Hypothalamus (tissue), 51 donors: ENCODE data around the gene LINC00237.

Experiments used
- DNase-seq, 51 donors: peaks; one replicate each; lab custom pipeline; 2025; lab: John Stamatoyannopoulos, UW

The LINC00237 gene

DNA sequence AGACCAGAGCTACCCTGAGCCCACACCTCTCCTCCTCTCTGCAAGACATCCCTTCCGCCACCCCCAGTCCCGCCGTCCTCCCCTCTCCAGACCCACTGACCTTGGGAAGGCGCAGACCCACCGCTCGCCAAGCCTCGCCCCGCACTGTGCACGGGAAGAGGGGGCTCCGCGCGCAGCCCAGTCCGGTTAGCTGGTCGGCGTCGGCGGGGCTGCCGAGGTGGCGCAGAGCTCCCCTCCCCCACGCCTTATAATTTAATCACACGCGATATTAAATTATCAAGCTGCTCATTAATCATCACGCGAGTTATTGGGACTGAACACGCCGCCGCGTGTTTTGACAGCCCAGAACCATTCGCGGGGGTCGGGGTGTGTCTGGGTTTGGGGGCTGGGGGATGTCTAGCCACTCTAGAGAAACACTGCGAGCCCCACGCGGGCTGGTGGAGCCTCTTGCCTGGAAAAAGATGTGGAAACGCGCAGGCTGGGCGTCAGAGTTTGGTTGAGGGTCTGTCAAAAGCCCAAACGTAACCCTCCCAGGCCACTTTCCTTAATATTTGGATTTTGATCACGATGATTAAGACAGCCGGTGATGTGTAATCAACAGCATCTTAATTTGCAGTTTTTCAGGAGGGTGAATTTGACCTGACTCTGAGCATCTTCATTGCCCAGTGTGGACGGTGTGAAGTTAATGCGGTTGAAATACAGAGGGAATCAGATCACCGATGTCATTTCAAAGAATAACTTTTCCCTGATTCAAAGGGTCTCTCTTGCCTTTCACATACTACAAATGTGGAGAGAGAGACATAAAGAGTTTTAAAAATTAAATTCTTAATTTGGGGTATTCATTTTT is at the start of gene LINC00237:
TSS of gene LINC00237 (minus strand) at position 188 of the 847 bp plus-strand sequence.
- no peak for DNase-seq

GRCh38 chr20:21155268-21155667 is 49.1 kb upstream of the LINC00237 start:
- no peak for DNase-seq

GRCh38 chr20:21154692-21155091 is 48.5 kb upstream of the LINC00237 start:
- DNase-seq: no peak

DNA sequence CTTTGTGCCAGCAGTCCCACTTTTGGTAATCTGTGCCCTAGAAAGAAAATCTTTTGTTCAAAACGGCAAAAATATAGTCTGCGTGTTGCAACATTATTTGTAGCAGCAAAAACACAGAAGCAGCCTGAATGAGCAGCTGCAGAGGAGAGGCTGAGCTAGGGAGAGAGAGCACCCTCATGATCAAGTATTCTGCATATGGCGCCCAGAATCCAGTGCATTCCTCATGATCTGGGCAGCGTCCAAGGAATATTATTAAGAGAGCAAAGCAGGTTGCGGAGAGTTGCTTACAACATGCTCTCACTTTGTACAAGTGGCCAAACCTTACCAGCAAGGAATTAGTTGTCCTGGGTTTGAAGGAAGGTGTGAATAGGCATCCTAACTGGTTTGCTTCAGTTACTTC is 45.6 kb upstream of the LINC00237 start:
- no peak for DNase-seq

DNA sequence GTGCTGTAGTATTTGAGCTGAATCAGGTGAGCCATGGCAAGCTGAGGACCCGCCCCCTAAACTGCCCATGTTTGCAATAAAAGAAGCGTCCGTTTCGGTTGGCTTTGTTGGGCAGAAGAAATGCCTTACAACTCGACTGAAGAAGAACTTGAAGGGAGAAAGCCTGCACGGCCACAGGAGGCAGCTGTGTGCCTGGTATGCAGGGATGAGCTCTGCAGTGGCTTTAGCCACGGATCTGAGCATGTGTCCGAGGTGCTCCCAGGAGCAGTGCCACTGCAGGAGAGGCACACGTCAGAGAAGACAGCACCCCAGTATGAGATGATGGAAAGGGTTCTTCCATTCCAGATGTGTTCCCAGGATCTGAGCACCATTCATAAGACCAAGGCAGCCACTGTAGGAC is 43.2 kb upstream of the LINC00237 start:
- DNase-seq: no peak

GRCh38 chr20:21147593-21147992 is 41.4 kb upstream of the LINC00237 start:
- DNase-seq: peak in 1 of 51 donors; percentile 37

DNA sequence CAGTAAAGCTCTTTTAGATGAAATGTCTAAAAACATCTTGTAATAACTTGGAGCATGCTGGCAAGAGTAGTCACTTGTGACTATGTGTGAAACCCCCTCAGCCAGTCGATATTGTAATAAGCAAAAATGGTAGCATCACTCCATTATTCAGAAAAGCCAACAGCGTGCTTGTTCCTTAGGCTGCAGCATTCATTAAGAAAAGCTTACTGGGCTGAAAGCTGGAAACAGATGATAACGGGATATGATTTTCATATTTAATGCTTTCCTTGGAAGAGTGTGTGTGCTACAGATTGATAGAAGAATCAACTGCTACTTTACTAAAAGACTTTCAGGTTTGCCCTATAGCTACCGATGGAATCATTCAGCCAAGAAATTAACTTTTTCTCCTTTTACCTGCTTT is 40.1 kb upstream of the LINC00237 start:
- DNase-seq: no peak

DNA sequence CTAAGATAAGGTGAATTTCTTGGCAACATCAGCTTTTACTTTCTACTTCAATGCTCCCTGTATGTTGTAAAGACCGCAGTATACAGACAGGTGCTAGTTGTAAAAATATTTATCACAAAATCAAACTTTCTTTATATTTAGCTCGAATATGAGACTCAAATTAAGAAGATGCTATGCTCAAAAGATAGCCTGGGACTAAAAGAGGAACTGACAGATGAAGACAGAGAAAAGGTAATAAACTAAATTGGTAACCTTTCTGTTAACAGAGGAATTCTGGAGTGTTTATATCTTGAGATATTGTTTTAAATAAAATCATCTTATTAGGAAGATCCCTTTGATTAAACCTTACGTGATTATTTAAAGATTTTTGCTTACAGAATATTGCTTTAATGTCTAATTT is 39.3 kb upstream of the LINC00237 start:
- no peak for DNase-seq

GRCh38 chr20:21143194-21143890 is 37.2 kb upstream of the LINC00237 start:
- DNase-seq: no peak

GRCh38 chr20:21141825-21142224 is 35.7 kb upstream of the LINC00237 start:
- DNase-seq: no peak

- DNase-seq: no peak
Observed at GRCh38 chr20:21139881-21140566, 33.9 kb upstream of the LINC00237 start.

DNA sequence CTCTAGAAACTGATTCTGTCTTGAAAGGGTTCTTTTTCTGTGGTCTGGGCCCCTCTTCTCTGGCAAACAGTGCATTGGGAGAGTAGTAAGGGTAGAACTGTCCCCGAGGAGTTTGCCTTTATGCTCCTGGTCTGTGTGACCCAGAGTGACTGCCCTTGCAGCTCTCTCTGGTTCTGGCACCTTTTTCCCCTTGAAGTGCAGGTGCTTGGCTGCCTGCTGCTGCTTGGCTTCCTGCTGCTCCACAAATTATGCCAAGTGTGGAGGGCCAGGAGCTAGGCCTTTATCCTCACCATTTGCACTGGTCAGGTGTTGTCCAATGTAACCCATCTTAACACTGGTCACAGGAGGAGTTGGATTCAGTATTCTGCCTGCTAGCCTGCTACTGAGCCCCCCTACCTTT is 30.9 kb upstream of the LINC00237 start:
- no peak for DNase-seq

GRCh38 chr20:21136015-21136732 is 30.0 kb upstream of the LINC00237 start:
- no peak for DNase-seq

DNA sequence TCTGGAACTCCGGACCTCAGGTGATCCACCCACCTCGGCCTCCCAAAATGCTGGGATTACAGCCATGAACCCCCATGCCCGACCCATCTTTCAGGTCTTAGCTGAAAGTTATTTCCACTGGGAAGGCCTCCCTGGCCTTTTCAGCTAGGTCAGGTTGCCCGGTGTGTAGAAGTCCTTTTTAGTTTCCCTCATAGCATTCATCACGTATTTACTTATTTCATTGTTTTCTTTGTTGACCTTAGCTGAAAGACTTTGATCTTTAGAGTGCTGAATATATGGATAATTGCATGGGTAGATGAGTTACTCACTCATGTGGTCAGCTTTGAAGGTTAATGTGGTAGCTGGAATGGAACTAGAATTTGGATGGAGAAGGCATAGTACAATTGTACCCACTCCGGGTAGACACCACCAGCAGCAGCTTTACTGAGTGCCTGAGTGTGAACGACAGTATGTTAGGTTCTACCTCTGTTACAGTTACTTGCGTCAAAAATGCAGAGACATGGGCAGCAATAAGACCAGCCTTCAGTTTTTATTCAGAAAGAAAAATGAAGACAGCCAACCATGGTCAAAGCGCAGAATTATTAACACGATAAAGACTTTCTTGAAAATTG is 28.8 kb upstream of the LINC00237 start:
- DNase-seq: no peak

DNA sequence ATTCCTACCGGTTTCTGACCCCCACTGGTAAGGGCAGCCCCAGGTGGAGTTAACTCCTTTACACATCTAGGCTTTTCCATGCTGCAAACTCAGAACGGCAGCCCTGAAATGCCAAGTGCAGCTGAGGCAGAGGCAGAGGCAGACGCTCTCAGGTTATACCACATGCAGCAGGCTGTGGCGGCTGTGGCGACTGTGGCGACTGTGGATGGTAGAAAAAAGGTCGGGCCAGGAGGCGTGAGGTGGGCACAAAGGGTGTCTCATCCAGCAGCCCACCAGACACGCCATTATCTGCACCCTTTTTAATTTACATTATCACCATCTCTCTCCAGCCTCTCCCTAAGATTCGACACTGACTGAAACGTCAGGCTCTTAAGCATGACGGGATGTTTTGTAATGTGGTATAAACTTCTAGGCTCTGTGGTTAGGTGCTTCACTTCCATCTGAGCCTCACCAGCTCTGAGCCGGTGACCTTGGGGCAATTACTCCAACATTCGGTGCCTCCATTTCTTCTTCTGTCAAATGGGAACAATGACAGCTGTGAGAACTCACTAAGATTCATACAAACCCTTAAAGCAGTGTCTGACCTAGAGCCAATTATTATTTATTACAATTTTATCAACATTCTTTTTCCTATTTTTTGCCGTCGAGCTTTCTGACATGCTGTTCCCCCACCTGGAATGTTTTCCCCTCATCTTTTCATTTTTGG is 27.9 kb upstream of the LINC00237 start:
- DNase-seq: no peak

GRCh38 chr20:21133404-21133803 is 27.2 kb upstream of the LINC00237 start:
- no peak for DNase-seq

DNA sequence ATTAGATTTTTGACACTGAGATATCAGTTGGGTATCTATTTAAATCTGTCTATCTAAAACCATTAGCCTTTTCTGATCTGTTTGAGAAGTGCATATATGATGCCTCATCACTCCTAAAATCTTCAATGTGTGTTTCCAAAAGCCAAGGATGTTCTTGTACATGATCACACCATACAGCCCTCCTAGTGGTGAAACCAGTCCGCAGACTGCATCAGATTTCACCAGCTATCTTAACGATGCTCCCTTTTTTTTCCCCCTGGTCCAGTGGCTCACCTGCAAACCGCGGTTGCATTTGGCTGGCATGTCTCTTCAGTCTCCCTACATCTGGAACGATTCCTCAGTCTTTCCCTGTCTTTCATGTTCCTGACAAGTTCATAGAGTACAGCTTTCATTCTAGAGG is 23.7 kb upstream of the LINC00237 start:
- DNase-seq: no peak

DNA sequence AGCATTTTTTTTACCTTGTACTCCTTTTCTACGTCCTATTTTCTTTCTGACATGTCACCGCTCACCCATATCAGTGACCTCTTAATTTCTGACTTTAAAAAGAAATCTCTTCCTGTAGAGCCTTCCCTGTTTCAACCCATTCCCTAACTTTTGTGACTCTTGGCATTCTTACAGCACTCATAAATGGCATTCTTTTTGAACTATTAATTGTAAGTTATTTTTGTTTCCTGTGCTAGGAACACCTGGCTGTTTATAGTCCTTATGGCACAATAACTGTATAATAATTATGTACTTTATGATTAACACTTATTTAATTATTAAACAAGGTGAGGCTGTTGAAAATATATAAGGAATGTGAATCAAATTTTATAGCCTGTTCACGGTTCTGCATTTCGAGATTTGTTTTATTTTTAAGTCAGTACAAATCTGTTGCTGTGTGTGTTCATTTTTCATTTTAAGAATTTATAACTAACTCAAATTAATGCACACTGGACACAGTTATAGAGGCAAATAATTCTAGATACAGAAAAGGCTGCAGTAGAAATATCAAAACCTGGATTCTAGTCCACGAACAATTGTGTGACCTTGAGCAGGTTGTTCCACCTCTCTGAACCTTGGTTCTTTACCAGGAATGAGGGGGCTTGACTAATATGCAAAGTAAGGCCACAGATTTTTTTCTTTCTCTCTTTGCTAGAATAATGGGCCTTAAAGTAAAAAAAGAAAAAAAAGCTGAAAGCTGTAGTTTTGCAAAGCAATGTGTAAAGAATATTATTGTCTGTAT is 21.2 kb upstream of the LINC00237 start:
- no peak for DNase-seq

GRCh38 chr20:21126581-21126870 is 20.4 kb upstream of the LINC00237 start:
- peak in 4 of 51 donors; percentile 34 to 51 (median 42) for DNase-seq
